IMR-90 (cell line): Measurements from ENCODE around the gene METTL15. TPM values are rescaled to one million over a fixed set of nuclear protein-coding genes. Genes with fewer than 3 reads are reported as not detected.

ENCODE experiments used
- ATAC-seq: fragments of 200-7000 bp; cut with Tn5 transposase; 2 replicates; pipeline ENCODE4 v1.9.1; 2020; ENCODE audit warnings: low read depth, mild to moderate bottlenecking, moderate library complexity
- BruUV-seq: library from RNA; stranded (reverse); fragments of 400-500 nt; replicated peaks from 2 replicates; lab custom pipeline; 2021; lab: Mats Ljungman, UMichigan
- CTCF ChIA-PET: fragments of 300-600 bp; formaldehyde crosslinking; extraction: SDS; loops from one replicate; lab custom pipeline; 2021; ENCODE audit warnings: antibody characterized with exemption; lab: Yijun Ruan, JAX
- POLR2A ChIA-PET: fragments of 300-600 bp; sonication (Branson Sonifier 250); formaldehyde crosslinking; loops from one replicate; lab custom pipeline; 2022; ENCODE audit warnings: antibody characterized with exemption; ENCODE audit not compliant: unreplicated experiment; lab: Charles Lee
- DNase-seq: peaks from one replicate; pipeline ENCODE4 v3.0.0; 2013
- H2AFZ ChIP-seq: replicated peaks from 2 replicates; pipeline ENCODE3; 2013; ENCODE audit warnings: low read length, mild to moderate bottlenecking; ENCODE audit not compliant: poor library complexity
- H2AK5ac ChIP-seq: 2 replicates; pipeline ENCODE4 v1.6.1; 2013; ENCODE audit warnings: low read depth, low read length, inconsistent platforms
- H2AK9ac ChIP-seq: replicated peaks from 2 replicates; pipeline ENCODE3; 2013; ENCODE audit warnings: mild to moderate bottlenecking, low read depth, low read length, moderate library complexity; ENCODE audit not compliant: poor library complexity
- H2BK120ac ChIP-seq: 2 replicates; pipeline ENCODE4 v1.6.1; 2013; ENCODE audit warnings: low read depth, low read length, inconsistent platforms
- H2BK15ac ChIP-seq: 3 replicates; pipeline ENCODE4 v1.6.1; 2013; ENCODE audit warnings: low read depth, low read length, inconsistent platforms
- H2BK20ac ChIP-seq: 2 replicates; pipeline ENCODE4 v1.6.1; 2013; ENCODE audit warnings: low read depth, mild to moderate bottlenecking, inconsistent platforms, low read length, moderate library complexity
- H2BK5ac ChIP-seq: 2 replicates; pipeline ENCODE4 v1.6.1; 2013; ENCODE audit warnings: mild to moderate bottlenecking, low read depth, low read length, inconsistent platforms; ENCODE audit not compliant: poor library complexity, severe bottlenecking
- H3K14ac ChIP-seq: replicated peaks from 2 replicates; pipeline ENCODE4 v1.6.1; 2013; ENCODE audit warnings: low read depth, low read length, inconsistent platforms
- H3K18ac ChIP-seq: 2 replicates; pipeline ENCODE4 v1.6.1; 2013; ENCODE audit warnings: low read depth, low read length, control low read depth
- H3K23ac ChIP-seq: 2 replicates; pipeline ENCODE4 v1.6.1; 2013; ENCODE audit warnings: low read depth, low read length, inconsistent platforms
- H3K27ac ChIP-seq: 2 replicates; pipeline ENCODE4 v1.5.1; 2013; ENCODE audit warnings: mild to moderate bottlenecking, control low read depth, low read length; ENCODE audit not compliant: insufficient read depth
- H3K27me3 ChIP-seq: 2 replicates; pipeline ENCODE4 v1.6.1; 2013; ENCODE audit warnings: low read length; ENCODE audit not compliant: control insufficient read depth, insufficient read depth
- H3K36me3 ChIP-seq: 2 replicates; pipeline ENCODE4 v1.6.1; 2013; ENCODE audit warnings: low read length, mixed read lengths; ENCODE audit not compliant: control insufficient read depth, insufficient read depth
- H3K4ac ChIP-seq: 2 replicates; pipeline ENCODE4 v1.6.1; 2013; ENCODE audit warnings: low read depth, low read length, inconsistent platforms
- H3K4me1 ChIP-seq: 2 replicates; pipeline ENCODE4 v1.6.1; 2013; ENCODE audit warnings: low read length, mixed read lengths; ENCODE audit not compliant: control insufficient read depth, insufficient read depth
- H3K4me2 ChIP-seq: 2 replicates; pipeline ENCODE4 v1.6.1; 2013; ENCODE audit warnings: low read depth, mild to moderate bottlenecking, control low read depth, low read length, moderate library complexity
- H3K4me3 ChIP-seq: 2 replicates; pipeline ENCODE4 v1.5.1; 2013; ENCODE audit warnings: low read depth, mild to moderate bottlenecking, control low read depth, low read length, moderate library complexity; ENCODE audit not compliant: insufficient read depth
- H3K56ac ChIP-seq: 2 replicates; pipeline ENCODE4 v1.6.1; 2013; ENCODE audit warnings: low read length, inconsistent platforms; ENCODE audit not compliant: insufficient read depth; ENCODE audit errors: extremely low read depth
- H3K79me1 ChIP-seq, 2 experiments: 2 replicates each; pipeline ENCODE4 v1.6.1; 2013; ENCODE audit warnings: low read length in 2 of 2, inconsistent platforms in 1 of 2, low read depth in 1 of 2
- H3K9ac ChIP-seq: 2 replicates; pipeline ENCODE4 v1.6.1; 2013; ENCODE audit warnings: low read depth, low read length, control low read depth
- H3K9me1 ChIP-seq: 2 replicates; pipeline ENCODE4 v1.6.1; 2013; ENCODE audit warnings: low read length, inconsistent platforms; ENCODE audit not compliant: insufficient read depth
- H3K9me3 ChIP-seq: 2 replicates; pipeline ENCODE4 v1.6.1; 2013; ENCODE audit warnings: low read length; ENCODE audit not compliant: control insufficient read depth, insufficient read depth
- H4K20me1 ChIP-seq: 2 replicates; pipeline ENCODE4 v1.6.1; 2013; ENCODE audit warnings: low read length, inconsistent platforms; ENCODE audit not compliant: insufficient read depth
- H4K5ac ChIP-seq: 2 replicates; pipeline ENCODE4 v1.6.1; 2013; ENCODE audit warnings: mild to moderate bottlenecking, low read depth, low read length, control low read depth
- H4K8ac ChIP-seq, 2 experiments: 2 replicates each; pipeline ENCODE4 v1.6.1; 2013; ENCODE audit warnings: low read depth in 2 of 2, low read length in 2 of 2, control low read depth in 1 of 2, inconsistent platforms in 1 of 2
- H4K91ac ChIP-seq: 2 replicates; pipeline ENCODE4 v1.6.1; 2013; ENCODE audit warnings: low read depth, low read length, inconsistent platforms; ENCODE audit not compliant: insufficient read depth
- BHLHE40 ChIP-seq: fragments of 150-350 bp; IDR thresholded peaks from 2 replicates; pipeline ENCODE4 v1.6.1; 2016; ENCODE audit warnings: mild to moderate bottlenecking, low read depth, low read length
- CEBPB ChIP-seq: IDR thresholded peaks from 2 replicates; pipeline ENCODE4 v1.6.1; 2012; ENCODE audit warnings: low read depth, low read length, improper control_type of control experiment
- CHD1 ChIP-seq: IDR thresholded peaks from 2 replicates; pipeline ENCODE4 v1.6.1; 2012; ENCODE audit warnings: low read depth, low read length, improper control_type of control experiment
- CTCF ChIP-seq: conservative IDR thresholded peaks from 2 replicates; pipeline ENCODE4 v1.5.1; 2012; ENCODE audit warnings: mild to moderate bottlenecking, low read depth, low read length, improper control_type of control experiment
- ELK1 ChIP-seq: fragments of 150-350 bp; IDR thresholded peaks from 2 replicates; pipeline ENCODE4 v1.6.1; 2016; ENCODE audit warnings: low read depth, mild to moderate bottlenecking, low read length, moderate library complexity, borderline replicate concordance
- FOS ChIP-seq: fragments of 150-350 bp; IDR thresholded peaks from 2 replicates; pipeline ENCODE4 v1.6.1; 2016; ENCODE audit warnings: low read depth, low read length
- MAFK ChIP-seq: IDR thresholded peaks from 2 replicates; pipeline ENCODE4 v1.6.1; 2012; ENCODE audit warnings: low read depth, low read length, improper control_type of control experiment
- MAZ ChIP-seq: IDR thresholded peaks from 2 replicates; pipeline ENCODE4 v1.6.1; 2012; ENCODE audit warnings: low read depth, mild to moderate bottlenecking, low read length, improper control_type of control experiment, moderate library complexity, borderline replicate concordance
- MXI1 ChIP-seq: IDR thresholded peaks from 2 replicates; pipeline ENCODE4 v1.6.1; 2012; ENCODE audit warnings: low read depth, mild to moderate bottlenecking, low read length, moderate library complexity, borderline replicate concordance
- NFE2L2 ChIP-seq: fragments of 150-350 bp; IDR thresholded peaks from 2 replicates; pipeline ENCODE4 v1.6.1; 2016; ENCODE audit warnings: low read depth, mild to moderate bottlenecking, low read length
- POLR2A ChIP-seq: IDR thresholded peaks from 2 replicates; pipeline ENCODE4 v1.6.1; 2012; ENCODE audit warnings: mild to moderate bottlenecking, low read depth, low read length
- RAD21 ChIP-seq: IDR thresholded peaks from 2 replicates; pipeline ENCODE4 v1.6.1; 2012; ENCODE audit warnings: low read length, improper control_type of control experiment
- RCOR1 ChIP-seq: IDR thresholded peaks from 2 replicates; pipeline ENCODE4 v1.6.1; 2012; ENCODE audit warnings: mild to moderate bottlenecking, low read length, improper control_type of control experiment; ENCODE audit not compliant: insufficient replicate concordance
- RFX5 ChIP-seq: IDR thresholded peaks from 2 replicates; pipeline ENCODE4 v1.8.0; 2012; ENCODE audit warnings: low read depth, mild to moderate bottlenecking, low read length, moderate library complexity
- SMC3 ChIP-seq: fragments of 150-350 bp; IDR thresholded peaks from 2 replicates; pipeline ENCODE4 v1.6.1; 2016; ENCODE audit warnings: low read depth, mild to moderate bottlenecking, antibody characterized with exemption, low read length, moderate library complexity
- USF2 ChIP-seq: fragments of 150-350 bp; IDR thresholded peaks from 2 replicates; pipeline ENCODE4 v1.6.1; 2017; ENCODE audit warnings: mild to moderate bottlenecking, antibody characterized with exemption, low read length, low read depth
- WGBS, 2 experiments: methylation state at CpG; one replicate each; pipeline versions ENCODE4 v1.1.5 to v1.1.7; 2013; ENCODE audit warnings: missing lambda C conversion rate in 2 of 2; ENCODE audit not compliant: insufficient read length in 1 of 2; ENCODE audit errors: extremely low coverage in 2 of 2; 5-methylcytosine and 5-hydroxymethylcytosine counted together
- dilution Hi-C: fragments of 300-500 bp; cut with HindIII; formaldehyde crosslinking; loops from one replicate; pipeline ENCODE4 v1.14.3; 2018; ENCODE audit warnings: low sequenced_read_pairs; ENCODE audit not compliant: unreplicated experiment
- in situ Hi-C: fragments of 300-500 bp; cut with MboI; formaldehyde crosslinking; loops from 3 replicates; pipeline ENCODE4 v1.14.3; 2019; ENCODE audit warnings: low sequenced_read_pairs, inconsistent platforms, mixed read lengths
- intact Hi-C: fragments of 100-400 bp; cut with micrococcal nuclease; formaldehyde crosslinking; loops from 2 replicates; pipeline ENCODE4 v1.10.0; 2022
- polyA plus RNA-seq, 3 experiments: library from polyadenylated mRNA; depleted of rRNA; stranded (reverse); fragments of >200 nt; gene quantifications; 2 replicates each; pipeline ENCODE4 v1.2.3, GENCODE V29; 2012; ENCODE audit warnings: low replicate concordance in 1 of 3
- total RNA-seq: library from RNA; depleted of rRNA; stranded (reverse); fragments of >200 nt; gene quantifications from 2 replicates; pipeline ENCODE4 v1.2.3, GENCODE V29; 2012

METTL15 gene
- total and polyA plus RNA-seq, 2 of the 4 experiments (the other 2 are of a cell fraction): 6.5 to 30.5 TPM

GRCh38 chr11:28315440-28315839 lies 207.3 kb downstream of the METTL15 start:
- no peaks in the 10 kb centered on the region for H3K9me1 ChIP-seq
- WGBS, 2 experiments: no CpG with 5 or more reads among the region's 1 CpG
- H3K4ac ChIP-seq: no peak overlapping the region
- dilution Hi-C loops (no loop called here), intact Hi-C loops (no loop called here), in situ Hi-C loops (no loop called here)
- H3K27ac ChIP-seq: no peak overlapping the region
- H2AK9ac ChIP-seq: no peak overlapping the region
- DNase-seq: no peak
- no peak overlapping the region for H2BK120ac ChIP-seq
- H3K4me2 ChIP-seq: no peak overlapping the region
- no peaks in the 10 kb centered on the region for H3K27me3 ChIP-seq
- no peaks in the 10 kb centered on the region for H4K20me1 ChIP-seq
- H2BK5ac ChIP-seq: no peak overlapping the region
- no peak overlapping the region for H2BK15ac ChIP-seq
- ATAC-seq: no peak
- peaks cover 6% of the 10 kb centered on the region for H3K36me3 ChIP-seq
- H4K5ac ChIP-seq: no peak overlapping the region
- POLR2A ChIA-PET: no interaction called here
- no peak overlapping the region for H4K8ac ChIP-seq
- H3K79me1 ChIP-seq: peaks cover 3 to 6% of the 10 kb centered on the region in 2 experiments; a peak in 2 of 4 replicates
- H3K4me3 ChIP-seq: no peak overlapping the region
- H3K18ac ChIP-seq: no peak overlapping the region
- CTCF ChIA-PET: interaction anchor here (0.6 kb wide), 1 partner anchor 44 kb away, joined by 3 read pairs; no protein-coding TSS in a partner anchor
- TF ChIP-seq POLR2A (no peak), USF2 (no peak), CEBPB (no peak), SMC3 (no peak), RAD21 (no peak), MAZ (no peak), FOS (no peak), NFE2L2 (no peak), RCOR1 (no peak), BHLHE40 (no peak), ELK1 (no peak), MXI1 (no peak), MAFK (no peak), RFX5 (no peak), CHD1 (no peak), CTCF (no peak)
- no peak overlapping the region for H3K23ac ChIP-seq
- H3K14ac ChIP-seq: no peak overlapping the region
- H3K9ac ChIP-seq: no peak overlapping the region
- H2BK20ac ChIP-seq: no peak overlapping the region
- H2AFZ ChIP-seq: no peak overlapping the region
- no peak overlapping the region for H3K56ac ChIP-seq
- BruUV-seq: no TSS peak
- H3K4me1 ChIP-seq: no peaks in the 10 kb centered on the region
- H4K91ac ChIP-seq: no peak overlapping the region
- H3K9me3 ChIP-seq: no peaks in the 10 kb centered on the region
- H2AK5ac ChIP-seq: no peak overlapping the region
